ENCODE data around the gene KRTAP5-10. TPM values are rescaled to one million over a fixed set of nuclear protein-coding genes. Genes with fewer than 3 reads are reported as not detected.
"Not testable (repeated sequence)": the region's sequence is repeated elsewhere in the genome, so short reads cannot be mapped to it uniquely, and the experiment has no call there.

The KRTAP5-10 gene, protein sequence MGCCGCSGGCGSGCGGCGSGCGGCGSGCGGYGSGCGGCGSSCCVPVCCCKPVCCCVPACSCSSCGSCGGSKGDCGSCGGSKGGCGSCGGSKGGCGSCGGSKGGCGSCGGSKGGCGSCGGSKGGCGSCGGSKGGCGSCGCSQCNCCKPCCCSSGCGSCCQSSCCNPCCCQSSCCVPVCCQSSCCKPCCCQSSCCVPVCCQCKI
- total RNA-seq, result not detected
- long read RNA-seq, partial matches to known transcripts, result 0 of 1 reads
- long read RNA-seq, other reads (novel, unspliced or antisense), result 0 of 1 reads

DNA sequence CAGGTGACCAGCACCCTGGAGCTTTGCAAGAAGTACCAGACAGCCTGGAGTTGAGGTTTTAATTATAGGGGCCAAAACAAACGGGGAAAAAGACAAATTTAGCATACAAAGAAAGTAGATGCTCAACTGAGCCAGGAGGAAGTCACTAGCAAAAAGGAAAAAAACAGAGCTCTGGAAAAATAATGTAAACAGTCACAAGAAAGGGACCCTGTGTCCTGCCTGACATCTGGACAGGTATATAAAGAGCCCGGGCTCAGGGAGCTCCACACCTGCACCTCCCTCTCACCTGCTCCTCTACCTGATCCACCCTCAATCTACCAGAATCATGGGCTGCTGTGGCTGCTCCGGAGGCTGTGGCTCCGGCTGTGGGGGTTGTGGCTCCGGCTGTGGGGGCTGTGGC is at the start of gene KRTAP5-10:
KRTAP5-10 (plus strand) TSS at position 301 of the 400 bp plus-strand sequence; CDS start at position 326, 25 bp downstream.
- peak; percentile 37 for DNase-seq (ENCODE audit: low spot score)

DNA sequence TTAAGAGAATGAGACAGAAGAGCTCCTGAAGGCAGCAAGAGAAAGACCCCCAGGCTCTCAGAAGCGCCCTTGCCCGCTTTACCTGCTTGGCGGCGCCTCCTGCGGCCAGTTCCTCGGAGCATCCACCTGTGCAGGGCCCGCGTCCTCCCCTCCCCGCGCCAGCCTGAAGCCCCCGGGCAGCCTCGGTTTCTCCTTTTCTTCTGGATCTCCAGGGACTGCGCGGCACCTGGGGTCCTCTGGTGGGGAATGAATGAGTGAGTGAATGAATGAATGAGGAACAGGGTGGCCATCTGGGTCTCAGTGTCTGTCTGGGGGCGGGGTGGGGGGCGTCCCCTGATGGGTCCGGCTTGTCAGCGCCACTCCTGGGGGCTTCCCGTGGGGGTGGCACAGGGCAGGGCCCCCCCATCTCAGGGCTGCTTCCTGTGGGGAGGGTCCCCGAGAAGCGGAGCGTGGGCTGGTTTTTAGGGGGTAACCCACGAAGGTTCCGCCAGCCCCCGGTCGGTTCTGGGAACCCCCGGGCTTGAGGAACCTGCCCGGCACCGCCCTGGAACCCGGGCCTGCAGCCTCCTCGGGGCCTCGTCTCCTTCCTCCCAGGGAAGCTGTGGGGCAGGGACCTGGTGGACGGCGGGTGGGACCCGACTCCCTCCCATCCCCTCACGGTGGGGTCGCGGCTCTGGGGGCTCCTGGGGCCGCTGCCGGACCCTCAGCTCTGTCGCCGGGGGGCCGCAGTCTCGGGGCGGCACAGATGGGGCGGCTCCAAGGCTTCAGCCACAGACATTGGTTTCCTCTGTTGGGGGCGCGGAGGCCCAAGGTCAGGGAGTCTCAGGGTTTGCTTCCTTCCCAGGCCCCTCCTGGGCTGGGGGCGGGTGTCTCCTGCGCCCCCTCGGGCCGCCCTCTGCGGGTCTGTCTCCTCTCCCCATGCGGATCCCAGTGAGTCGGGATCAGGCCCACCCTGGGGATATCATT is 46.6 kb upstream of the KRTAP5-10 start:
- peak; percentile 85 for DNase-seq (ENCODE audit: low spot score)

DNA sequence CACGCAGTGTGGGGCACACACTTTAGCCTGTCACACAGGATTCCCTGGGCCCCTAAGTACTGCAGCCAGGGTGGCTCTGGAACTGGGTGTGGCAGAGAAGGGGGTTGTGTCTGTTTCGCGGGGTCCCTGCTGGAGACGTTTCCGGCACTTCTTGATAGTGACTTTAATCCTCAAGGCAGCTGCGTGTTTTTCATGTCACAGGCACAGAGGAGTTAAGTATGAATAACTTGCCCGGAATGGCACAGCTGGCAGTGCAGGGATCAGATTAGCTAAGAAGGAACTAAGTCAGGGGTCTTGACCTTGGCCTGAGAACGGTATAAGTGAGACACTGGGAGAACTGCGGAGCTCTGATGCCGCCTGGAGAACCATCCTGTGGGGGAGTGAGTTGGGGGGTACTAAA is 45.8 kb upstream of the KRTAP5-10 start:
- DNase-seq (ENCODE audit: low spot score), result peak; percentile 55

DNA sequence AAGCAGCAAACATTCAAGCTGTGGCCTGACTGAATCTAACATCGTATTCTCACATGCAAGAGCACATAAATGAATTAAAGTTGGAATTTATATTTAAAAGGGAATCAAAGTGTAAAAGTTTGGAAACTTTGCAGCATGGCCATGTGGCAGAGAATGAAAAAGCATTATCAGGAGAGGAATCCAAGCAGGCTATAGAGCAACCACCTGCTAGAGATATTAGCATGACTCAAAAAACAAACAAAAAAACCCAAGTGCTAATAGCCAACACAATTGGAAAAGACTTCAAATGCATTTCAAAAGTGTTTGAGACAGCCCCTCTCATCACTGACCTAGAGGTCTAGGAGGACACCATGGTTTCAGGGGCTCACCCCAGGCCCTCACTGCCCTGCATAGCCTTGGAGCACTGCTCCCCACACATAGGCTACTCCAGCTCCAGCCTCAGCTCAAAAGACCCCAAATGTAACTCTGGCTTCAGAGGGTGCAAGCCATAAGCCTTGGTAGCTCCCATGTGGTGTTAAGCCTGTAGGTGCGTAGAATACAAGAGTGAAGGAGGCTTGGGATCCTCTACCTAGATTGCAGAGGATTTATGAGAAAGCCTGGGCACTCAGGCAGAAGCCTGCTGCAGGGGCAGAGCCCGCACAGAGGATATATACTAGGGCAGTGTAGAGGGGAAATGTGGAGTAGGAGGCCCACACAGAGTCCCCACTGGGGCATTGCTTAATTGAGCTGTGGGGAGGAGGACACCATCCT is 40.0 kb upstream of the KRTAP5-10 start:
- DNase-seq (ENCODE audit: low spot score), result peak; percentile 45

DNA sequence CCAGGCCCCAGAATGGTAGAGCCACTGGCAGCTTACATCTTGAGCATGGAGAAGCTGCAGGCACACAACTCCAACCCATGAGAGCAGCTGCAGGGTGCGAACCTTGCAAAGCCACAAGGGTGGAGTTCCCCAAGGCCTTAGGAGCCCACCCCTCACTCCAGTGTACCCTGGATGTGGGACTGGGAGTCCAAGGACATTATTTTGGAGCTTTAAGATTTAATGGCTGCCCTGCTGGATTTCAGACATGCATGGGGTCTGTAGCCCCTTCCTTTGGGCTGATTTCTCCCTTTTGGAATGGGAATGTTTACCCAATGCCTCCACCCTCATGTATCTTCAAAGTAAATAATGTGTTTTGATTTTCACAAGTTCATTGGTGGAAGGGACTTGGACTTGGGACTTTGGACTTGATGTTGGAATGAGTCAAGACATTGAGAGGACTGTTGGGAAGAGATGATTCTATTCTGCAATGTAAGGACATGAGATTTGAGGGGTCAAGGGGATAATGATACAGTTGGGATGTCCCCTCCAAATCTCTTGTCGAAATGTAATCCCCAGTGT is 39.3 kb upstream of the KRTAP5-10 start:
- peak; percentile 64 for DNase-seq (ENCODE audit: low spot score)

DNA sequence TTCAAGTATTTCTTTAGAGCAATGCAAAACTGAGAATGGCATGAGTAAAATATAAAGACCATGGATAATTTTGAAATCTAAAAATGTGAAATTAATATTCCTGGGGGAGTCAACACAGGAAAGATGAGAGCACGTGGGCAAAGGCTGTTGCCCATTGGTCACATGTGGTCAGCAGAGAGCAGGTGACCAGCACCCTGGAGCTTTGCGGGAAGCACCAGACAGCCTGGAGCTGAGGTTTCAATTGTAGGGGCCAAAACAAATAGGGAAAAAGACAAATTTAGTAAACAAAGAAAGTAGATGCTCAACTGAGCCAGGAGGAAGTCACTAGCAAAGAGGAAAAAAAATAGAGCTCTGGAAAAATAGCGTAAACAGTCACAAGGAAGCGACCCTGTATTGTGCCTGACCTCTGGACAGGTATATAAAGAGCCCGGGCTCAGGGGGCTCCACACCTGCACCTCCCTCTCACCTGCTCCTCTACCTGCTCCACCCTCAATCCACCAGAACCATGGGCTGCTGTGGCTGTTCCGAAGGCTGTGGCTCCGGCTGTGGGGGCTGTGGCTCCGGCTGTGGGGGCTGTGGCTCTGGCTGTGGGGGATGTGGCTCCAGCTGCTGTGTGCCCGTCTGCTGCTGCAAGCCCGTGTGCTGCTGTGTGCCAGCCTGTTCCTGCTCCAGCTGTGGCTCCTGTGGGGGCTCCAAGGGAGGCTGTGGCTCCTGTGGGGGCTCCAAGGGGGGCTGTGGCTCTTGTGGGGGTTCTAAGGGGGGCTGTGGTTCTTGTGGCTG is 38.4 kb upstream of the KRTAP5-10 start, which contains the start of gene KRTAP5-7:
KRTAP5-7 (plus strand) TSS at position 472 of the 780 bp plus-strand sequence; CDS start at position 506, 34 bp downstream.
- peak; percentile 53 for DNase-seq (ENCODE audit: low spot score)

DNA sequence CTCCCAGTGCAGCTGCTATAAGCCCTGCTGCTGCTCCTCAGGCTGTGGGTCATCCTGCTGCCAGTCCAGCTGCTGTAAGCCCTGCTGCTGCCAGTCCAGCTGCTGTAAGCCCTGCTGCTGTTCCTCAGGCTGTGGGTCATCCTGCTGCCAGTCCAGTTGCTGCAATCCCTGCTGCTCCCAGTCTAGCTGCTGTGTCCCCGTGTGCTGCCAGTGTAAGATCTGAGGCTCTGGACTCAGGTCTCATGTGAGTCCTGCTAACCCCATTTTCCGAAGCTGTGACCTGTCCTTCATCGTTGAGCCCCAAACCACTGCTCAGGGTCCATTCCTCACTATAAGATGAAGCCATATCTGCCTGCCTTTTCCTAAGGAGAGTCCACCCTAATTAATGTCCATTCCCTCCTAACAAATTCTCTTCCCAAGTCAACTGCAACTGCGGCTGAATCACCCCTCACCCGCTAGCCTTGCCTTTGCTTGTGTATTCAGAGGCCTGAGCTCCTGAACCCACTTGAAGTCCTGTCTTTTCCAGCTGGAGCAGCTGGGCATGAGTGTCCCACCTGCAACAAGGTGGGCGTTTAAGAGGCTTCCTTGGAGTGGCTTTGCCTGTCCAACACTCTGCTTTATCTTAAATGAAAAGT is 37.7 kb upstream of the KRTAP5-10 start:
- DNase-seq (ENCODE audit: low spot score), result peak; percentile 18

DNA sequence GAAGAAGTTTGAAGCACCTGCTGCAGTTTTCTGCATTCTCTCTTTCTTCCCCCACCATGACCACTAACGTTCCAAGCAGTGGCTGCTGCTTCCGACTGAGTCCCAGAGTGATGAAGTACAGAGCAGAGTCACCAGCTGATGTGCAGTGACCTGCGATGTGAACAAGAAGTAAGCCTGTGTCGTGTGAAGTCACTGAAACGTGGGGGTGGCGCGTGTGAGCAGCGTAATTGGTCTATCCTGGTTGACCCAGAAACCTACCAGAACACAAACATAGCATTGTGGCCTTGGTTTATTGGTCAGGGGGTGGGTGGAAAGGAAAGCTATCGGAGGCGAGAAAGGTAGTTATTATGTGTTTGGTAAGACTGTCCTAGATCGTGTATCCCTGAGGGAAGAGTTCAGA is 34.8 kb upstream of the KRTAP5-10 start:
- DNase-seq (ENCODE audit: low spot score), result peak; percentile 39

DNA sequence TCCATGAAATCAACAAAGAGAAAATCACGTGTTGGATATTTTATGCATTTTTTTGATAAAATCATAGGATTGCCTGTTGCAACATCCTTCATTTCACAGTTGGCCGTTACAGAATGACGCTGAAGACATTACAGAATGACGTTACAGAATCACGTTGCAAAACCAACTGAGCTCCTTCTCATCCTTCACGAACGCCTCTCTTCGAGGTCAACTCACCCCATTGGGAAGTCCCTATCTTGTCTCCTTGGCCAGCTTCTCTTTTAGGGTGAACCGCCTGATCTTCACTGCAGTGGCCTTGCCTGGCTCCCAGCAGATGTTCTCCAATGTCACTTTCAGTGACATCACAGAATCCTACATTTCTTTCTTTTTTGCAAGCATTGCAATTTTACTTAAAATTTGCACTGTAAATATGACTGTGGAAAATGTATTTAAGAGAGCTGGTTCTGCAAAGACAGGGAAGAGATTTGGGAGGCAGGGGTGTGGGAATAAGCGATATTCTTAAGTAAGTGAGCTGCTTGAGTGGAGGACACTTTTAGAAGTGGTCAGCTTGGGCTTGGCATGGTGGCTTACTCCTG is 33.2 kb upstream of the KRTAP5-10 start:
- DNase-seq (ENCODE audit: low spot score), result no peak

DNA sequence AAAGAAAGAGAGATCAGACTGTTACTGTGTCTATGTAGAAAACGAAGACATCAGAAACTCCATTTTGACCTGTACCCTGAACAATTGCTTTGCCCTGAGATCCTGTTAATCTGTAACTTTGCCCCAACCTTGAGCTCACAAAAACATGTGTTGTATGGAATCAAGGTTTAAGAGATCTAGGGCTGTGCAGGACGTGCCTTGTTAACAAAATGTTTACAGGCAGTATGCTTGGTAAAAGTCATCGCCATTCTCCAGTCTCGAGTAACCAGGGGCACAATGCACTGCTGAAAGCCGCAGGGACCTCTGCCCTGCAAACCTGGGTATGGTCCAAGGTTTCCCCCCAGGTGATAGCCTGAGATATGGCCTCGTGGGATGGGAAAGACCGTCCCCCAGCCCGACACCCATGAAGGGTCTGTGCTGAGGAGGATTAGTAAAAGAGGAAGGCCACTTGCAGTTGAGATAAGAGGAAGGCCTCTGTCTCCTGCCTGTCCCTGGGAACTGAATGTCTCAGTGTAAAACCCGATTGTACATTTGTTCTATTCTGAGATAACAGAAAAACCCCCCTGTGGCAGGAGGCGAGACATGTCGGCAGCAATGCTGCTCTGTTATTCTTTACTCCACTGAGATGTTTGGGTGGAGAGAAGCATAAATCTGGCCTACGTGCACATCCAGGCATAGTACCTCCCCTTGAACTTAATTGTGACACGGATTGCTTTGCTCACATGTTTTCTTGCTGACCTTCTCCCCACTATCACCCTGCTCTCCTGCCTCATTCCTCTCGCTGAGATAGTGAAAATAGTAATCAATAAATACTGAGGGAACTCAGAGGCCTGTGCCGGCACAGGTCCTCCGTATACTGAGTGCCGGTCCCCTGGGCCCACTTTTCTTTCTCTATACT is 30.4 kb upstream of the KRTAP5-10 start:
- DNase-seq (ENCODE audit: low spot score), result peak; percentile 30

DNA sequence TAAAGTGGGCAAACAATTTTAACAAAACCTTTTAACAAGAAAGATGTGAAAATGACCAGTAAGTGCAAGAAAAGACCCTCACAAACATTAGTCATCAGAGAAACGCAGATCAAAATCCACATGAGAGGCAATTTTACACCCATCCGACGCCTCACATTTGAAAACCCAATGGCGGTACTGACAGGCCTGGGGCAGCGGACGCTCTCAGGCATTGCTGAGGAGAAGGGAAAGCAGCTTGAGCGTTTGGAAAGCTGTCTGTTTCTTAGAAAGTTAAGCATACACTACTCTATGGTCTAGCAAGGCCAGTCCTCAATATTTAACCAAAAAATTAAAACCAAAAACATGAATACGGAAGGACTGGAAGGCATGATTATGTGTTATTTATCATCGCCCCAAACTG is 29.5 kb upstream of the KRTAP5-10 start:
- no peak for DNase-seq (ENCODE audit: low spot score)

DNA sequence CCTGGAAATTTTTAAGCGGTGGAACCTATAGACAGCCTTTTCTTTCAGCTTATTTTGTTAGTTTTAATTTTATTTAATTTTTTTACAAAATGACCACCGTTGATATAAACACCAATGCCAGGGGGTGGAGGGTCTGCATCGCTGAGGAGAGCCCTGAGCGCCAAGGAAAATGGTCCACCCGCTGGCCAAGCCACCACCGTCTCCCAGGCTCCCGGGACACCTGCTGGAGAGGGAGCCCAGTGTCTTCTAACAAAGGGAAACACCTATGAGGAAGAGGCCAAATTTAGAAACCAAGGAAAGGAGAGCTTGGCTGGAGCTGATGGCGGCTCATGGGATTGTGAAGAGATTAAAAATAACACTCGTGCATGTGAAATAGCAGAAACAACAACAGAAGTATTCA is 27.8 kb upstream of the KRTAP5-10 start:
- DNase-seq (ENCODE audit: low spot score), result no peak

DNA sequence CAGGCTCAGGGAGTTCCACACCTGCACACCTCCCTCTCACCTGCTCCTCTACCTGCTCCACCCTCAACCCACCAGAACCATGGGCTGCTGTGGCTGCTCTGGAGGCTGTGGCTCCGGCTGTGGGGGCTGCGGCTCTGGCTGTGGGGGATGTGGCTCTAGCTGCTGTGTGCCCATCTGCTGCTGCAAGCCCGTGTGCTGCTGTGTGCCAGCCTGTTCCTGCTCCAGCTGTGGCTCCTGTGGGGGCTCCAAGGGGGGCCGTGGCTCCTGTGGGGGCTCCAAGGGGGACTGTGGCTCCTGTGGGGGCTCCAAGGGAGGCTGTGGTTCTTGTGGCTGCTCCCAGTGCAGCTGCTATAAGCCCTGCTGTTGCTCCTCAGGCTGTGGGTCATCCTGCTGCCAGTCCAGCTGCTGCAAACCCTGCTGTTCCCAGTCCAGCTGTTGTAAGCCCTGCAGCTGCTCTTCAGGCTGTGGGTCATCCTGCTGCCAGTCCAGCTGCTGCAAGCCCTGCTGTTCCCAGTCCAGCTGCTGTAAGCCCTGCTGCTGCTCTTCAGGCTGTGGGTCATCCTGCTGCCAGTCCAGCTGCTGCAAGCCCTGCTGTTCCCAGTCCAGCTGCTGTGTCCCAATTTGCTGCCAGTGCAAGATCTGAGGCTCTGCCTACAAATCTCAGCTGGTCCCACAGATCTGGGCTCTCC is 27.2 kb upstream of the KRTAP5-10 start, which contains the start of gene KRTAP5-8:
KRTAP5-8 (plus strand) TSS at position 49 of the 689 bp plus-strand sequence; CDS start at position 80, 31 bp downstream.
- DNase-seq (ENCODE audit: low spot score), result not testable (repeated sequence)

DNA sequence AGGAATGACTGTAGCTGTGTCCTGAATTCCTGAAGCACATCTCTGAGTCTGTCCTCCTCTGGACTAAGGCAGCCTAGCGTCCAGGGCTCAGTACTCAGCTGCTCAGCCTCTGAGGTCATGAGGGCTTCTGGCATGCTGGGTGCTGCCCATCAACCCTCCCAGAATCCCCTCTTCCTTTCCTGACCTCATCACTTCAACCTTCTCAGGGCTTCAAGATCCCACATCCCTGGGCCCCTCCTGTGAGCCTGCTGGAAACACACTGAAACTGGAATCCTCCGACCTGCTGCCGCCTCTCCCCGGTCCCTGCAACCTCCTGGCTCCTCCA is 26.7 kb upstream of the KRTAP5-10 start:
- DNase-seq (ENCODE audit: low spot score), result no peak

DNA sequence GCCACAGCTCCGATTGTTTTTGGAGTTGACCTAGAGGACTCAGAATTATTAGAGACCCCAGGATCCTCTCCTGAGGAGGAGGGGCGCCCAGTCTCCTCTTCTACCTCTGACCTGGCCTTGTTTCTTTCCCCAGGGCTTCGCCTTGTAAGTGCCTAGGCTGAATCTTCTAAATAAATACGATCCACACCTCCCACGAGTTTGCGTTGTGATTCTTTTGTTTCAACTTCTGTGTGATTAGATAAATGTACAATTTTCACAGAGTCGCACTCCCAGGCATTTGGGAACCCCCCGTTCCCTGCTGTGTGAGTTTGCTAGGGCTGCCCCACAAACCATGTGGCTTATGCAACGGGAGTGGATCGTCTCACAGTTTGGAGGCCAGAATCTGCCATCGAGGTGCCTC is 26.3 kb upstream of the KRTAP5-10 start:
- no peak for DNase-seq (ENCODE audit: low spot score)

DNA sequence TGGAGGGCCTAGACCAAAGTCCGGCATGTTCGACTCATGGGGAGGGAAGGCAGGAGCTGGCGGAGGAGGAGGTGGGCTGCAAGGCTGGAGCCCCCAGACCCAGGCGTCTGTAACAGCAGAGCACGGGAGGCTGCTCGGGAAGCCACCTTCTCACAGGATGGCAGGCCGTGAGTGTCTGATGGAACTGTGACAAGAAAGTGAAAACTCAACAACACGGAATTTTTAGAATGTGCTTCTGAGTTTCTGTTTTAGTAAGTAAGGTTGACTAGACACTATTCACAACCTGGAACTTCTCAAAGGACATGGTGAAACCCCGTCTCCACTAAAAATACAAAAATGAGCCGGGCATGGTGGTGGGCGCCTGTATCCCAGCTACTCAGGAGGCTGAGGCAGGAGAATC is 25.4 kb upstream of the KRTAP5-10 start:
- not testable (repeated sequence) for DNase-seq (ENCODE audit: low spot score)

DNA sequence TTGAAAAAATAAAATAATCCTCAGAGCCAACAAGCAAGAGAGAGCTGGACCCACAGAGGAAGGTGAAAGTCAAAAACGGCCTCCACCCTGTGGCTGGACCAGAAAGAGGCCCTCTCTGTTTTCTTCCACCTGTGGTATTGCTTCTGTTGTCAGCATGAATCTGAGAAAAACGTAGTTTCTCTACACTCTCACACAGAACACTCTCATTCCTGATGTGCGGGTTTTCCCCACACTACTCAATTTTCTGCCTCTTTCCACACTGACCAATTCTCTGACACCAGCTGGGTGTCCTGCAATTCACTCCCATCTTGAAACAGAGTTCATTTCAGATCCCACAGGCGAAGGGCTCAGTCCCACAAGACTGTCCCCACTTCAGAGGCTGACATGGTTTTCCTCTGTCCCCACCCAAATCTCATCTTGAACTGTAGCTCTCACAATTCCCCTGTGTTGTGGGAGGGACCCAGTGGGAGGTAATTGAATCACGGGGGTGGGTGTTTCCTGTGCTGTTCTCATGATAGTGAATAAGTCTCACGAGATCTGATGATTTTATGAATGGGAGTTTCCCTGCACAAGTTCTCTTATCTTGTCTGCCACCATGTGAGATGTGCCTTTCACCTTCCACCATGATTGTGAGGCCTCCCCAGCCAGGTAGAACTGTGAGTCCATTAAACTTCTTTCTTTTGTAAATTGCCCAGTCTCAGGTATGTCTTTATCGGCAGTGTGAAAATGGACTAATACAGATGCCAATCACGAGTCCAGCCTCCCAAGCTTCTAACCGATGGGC is 24.6 kb upstream of the KRTAP5-10 start:
- DNase-seq (ENCODE audit: low spot score), result not testable (repeated sequence)
